GM18873 (cell line): ENCODE results near the gene RAD23B.
A peak's percentile ranks its signal among the peaks of the same experiment; 100 is the strongest.
"Not testable (repeated sequence)": the region's sequence is repeated elsewhere in the genome, so short reads cannot be mapped to it uniquely, and the experiment has no call there.

Experiments
- ATAC-seq: cut with Tn5 transposase; IDR thresholded peaks from one replicate; pipeline ENCODE4 v1.9.1; 2021; ENCODE audit warnings: mild to moderate bottlenecking, moderate library complexity, moderate number of reproducible peaks; ENCODE audit not compliant: unreplicated experiment, low FRiP score

RAD23B gene

DNA sequence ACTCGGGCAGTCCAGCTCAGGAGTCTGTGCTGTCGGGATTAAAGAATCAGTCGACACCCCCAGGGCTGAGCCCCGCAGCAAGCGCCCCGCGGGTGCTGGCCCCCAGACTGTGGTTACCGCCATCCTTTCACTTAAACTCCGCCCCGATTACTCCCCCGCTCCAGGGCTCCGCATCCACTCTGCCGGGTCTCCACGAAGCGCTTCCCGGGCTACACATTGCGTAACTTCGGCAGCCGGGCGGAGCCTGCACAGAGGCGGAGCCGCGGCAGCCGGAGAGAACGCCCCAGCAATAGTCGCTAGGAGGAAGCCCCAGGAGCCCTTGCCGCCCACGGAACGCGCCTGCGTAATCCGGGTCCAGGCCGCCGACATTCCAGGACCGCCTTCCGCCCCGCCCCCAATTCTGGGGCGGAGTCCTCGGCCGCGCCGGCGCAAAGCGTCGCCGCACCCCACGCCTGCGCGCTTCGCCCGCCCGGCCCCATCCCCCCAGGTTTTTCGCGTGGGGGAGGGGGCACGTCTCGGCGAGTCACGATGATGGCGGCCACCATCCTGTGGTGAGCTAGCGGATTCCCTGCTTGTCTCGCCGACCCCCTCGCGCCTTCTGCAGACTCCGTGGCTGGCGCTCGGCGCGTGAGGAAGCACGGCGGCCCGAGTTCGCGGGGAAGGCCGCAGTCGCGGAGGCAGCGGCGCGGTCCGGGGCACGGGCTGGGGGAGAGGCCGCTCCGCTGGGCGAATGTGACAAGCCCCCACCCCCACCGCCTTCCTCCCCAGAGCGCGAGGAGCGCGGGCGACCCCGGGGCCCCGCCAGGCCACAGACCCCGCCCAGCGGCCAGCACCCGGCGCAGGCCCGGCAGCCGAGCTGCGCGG lies at the start of gene RAD23B:
TSS of gene RAD23B (plus strand) at position 521 of the 864 bp plus-strand sequence. CDS start 351 bp downstream, outside the sequence.
- peak; percentile 79 for ATAC-seq

DNA sequence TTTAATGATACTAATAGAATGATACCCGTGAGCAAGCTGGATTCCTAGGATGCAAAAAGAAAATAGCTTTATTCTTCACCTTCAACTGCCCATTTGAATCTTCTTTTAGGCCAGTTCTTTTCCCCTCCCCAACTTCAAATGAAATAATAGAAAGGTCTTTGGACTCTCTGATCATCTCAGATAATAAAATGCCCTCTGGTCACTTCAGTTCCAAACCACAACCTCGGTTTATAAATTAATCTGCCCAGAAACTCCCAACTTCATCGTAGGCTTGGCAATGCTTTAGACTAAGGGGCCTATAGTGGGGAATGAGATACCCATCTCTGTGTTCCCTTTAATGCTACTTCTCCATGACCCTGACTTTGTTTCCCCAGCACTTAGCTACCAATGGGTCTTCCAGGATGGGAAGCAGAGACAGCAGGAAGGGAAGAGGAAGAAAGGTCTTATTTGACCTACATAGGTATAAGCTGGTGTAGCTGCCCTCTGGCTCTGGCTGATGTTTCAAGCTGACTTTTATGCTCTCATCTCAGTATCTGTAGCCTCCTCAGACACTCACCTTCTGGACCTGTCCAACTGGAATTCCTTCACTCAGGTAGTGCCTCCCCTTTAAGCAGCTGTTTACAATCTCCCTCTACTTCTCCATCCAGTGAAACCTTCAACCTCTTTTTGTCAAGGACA lies 47.2 kb upstream of the RAD23B start:
- ATAC-seq, result no peak

DNA sequence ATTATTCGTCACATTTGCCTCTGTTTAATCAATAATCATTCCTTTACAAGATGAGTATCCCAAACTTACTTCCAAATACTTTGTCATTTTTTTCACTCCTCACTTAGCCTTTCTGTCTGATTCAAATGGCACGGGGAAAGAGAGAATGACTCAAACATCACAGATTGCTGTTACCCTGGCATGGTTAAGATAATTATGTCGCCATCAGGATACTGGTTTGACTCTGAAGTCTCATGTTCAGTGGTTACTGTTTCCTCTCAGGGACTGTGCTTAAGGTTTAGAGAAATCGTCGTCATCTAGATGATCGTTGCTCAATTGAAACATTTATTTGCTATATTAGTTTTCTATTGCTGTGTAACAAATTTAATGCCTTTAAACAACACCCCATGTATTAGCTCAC lies 45.2 kb upstream of the RAD23B start:
- no peak for ATAC-seq

GRCh38 chr9:107239474-107239873 lies 43.6 kb upstream of the RAD23B start:
- no peak for ATAC-seq

GRCh38 chr9:107240260-107240659 lies 42.8 kb upstream of the RAD23B start:
- ATAC-seq, result no peak

DNA sequence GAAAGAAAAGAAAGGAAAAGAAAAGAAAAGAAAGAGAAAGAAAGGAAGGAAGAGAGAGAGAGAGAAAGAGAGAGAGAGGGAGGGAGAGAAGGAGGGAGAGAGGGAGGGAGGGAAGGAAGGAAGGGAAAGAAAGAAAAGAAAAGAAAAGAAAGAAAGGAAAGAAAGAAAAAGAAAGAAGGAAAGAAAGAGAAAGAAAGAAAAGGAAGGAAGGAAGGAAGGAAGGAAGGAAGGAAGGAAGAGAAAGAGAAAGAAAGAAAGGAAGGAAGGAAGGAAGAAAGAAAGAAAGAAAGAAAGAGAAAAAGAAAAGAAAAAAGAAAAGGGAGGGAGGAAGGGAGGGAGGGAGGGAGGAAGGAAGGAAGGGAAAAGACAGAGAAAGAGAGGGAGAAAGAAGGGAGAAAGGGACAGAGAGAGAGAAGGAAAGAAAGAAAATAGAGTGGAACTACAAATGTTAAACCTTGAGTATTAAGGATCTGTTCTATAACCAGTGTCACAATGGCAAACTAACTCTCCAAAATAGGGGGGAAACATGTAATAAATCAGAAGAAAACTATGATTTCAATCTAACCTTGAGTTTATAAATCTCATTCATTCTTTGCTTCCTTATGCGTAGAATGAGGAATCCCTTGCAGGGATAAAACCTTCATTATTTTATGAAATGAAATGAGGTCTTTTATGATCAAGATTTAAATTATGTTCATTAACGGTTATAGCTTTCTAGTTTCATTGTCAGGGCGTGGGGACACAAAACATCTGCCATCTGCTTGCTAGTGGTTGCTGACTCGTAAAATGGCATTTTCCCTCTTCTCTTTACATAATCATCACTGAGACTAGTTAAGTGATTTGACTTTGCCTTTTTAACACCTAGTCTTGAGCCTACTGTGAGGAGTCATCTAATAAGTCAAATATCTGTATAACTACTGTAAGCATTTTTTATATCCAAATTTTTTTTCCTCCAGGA lies 40.7 kb upstream of the RAD23B start:
- ATAC-seq, result no peak

GRCh38 chr9:107243742-107244141 lies 39.3 kb upstream of the RAD23B start:
- peak; percentile 76 for ATAC-seq

- ATAC-seq, result no peak
Measured at GRCh38 chr9:107246259-107247254, 36.5 kb upstream of the RAD23B start.

- no peak for ATAC-seq
Measured at GRCh38 chr9:107248714-107249113, 34.4 kb upstream of the RAD23B start.

DNA sequence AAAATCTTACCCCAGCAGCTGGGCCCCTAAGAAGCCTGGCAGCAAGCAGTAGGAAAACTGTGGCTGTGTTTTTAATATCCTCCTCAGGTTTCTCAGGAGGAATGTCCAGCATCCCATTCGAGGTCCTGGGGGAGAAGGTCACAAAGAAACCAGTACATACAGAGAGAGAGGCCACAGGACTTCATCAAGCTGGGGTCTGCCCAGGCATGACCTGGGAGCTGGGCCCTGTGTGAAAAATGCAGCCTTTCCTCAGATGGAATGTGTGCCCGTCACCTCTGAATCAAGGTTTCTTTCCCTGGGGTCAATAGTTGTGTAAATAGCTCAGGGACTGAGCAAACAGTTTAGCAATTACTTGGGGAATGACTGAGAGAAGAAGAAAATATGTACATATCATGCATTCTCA lies 33.9 kb upstream of the RAD23B start:
- ATAC-seq, result no peak

GRCh38 chr9:107249665-107250285 lies 33.3 kb upstream of the RAD23B start:
- no peak for ATAC-seq

- no peak for ATAC-seq
Measured at GRCh38 chr9:107251756-107252322, 31.2 kb upstream of the RAD23B start.

DNA sequence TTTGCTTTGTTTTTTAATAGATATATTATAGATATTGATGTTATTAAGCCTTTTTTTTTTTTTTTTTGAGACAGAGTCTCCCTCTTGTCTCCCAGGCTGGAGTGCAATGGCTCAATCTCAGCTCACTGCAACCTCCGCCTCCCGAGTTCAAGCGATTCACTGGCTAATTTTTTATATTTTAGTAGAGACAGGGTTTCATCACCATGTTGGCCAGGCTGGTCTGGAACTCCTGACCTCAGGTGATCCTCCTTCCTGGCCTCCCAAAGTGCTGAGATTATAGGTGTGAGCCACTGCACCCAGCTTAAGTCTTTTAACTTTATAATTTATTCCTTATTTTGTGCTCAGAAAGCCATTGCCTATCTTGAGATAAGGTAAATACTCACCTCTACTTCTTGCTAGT lies 24.2 kb upstream of the RAD23B start:
- ATAC-seq, result no peak

DNA sequence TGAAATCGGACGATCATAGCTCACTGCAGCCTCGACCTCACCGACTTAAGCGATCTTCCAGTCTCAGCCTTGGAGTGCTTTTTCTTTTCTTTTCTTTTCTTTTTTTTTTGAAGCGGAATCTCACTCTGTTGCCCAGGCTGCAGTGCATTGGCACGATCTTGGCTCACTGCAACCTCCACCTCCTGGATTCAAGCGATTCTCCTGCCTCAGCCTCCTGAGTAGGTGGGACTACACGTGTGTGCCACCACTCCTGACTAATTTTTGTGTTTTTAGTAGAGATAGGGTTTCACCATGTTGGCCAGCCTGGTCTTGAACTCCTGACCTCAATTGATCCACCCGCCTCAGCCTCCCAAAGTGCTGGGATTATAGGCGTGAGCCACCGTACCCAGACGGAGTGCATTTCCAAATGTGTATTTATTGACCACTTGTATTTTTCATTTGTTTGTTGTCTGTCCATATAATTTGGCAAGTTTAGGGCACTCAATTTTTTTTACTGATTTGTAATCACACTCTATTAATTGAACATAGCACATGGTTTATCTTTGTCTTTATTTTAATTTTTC lies 23.2 kb upstream of the RAD23B start:
- ATAC-seq, result not testable (repeated sequence)

DNA sequence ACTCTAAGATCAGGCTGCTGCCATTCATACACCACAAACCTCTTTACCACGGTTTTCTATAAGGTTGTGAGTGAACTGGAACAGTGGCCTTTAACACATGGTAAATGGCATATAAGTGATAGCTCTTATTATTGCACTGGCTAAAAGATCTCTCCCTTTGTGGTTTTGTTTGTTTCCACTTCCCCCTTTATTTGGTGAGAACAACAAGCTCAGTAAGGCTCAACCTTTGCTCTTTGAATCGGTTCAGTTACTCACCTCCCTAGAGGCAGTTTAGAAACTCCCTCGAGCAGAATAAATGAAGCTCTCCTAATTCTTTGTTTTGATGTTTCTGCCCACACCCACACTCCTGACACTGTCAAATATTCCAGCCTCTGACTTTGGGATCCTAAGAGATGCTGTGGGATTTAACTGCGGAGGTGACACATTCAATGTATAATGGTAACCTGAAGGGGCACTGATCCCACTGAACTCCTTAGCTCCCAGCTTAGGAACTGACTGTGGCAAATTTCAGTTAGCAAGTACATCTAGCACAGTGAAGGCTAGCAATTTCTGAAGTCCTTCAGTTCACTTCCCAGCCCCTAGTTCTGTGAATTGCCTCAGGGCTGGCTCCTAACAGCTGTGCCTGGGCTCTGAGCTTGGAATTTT lies 22.5 kb upstream of the RAD23B start:
- ATAC-seq, result peak; percentile 100

DNA sequence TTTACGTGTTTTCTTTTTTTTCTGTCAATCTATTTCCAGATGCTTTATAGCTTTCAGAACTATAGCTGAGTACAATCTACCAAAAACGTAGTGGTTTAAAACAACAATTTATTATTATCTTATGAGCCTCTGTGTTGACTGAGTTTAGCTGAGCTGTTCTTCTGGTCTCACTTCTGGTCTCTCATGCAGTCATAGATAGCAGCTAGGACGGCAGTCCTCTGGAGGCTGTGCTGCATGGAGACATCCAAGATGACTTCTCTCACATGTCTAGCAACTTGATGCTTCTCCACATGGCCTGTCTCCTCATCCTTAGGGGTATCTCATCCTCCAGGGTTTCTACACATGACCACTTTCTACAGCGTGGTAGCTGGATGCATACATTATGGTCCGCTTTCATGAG lies 22.0 kb upstream of the RAD23B start:
- no peak for ATAC-seq

GRCh38 chr9:107263289-107263688 lies 19.8 kb upstream of the RAD23B start:
- no peak for ATAC-seq
